Measurements from ENCODE around the gene UBTD1. TPM values are rescaled to one million over a fixed set of nuclear protein-coding genes. Genes with fewer than 3 reads are reported as not detected.

UBTD1 gene
- total RNA-seq, 2 donors from 2014 or later, result 19.1 to 19.3 TPM

GRCh38 chr10:97570789-97571471, 72.2 kb downstream of the UBTD1 start:
- Mint-ChIP-seq H3K27me3 (ENCODE audit: insufficient read depth) (no peaks in the 10 kb centered on the region), H3K4me1 (peaks cover 8% of the 10 kb centered on the region), H3K4me3 (no peak overlapping the region), H3K36me3 (ENCODE audit: low read depth) (peaks cover 6% of the 10 kb centered on the region), H3K27ac (no peak overlapping the region), H3K9me3 (no peaks in the 10 kb centered on the region)
- H3K4me1 ChIP-seq (ENCODE audit: control insufficient read depth, insufficient read depth, low read length), result peaks cover 5% of the 10 kb centered on the region
- H3K36me3 ChIP-seq (ENCODE audit: control insufficient read depth, insufficient read depth, low read length), result peaks cover 8% of the 10 kb centered on the region
- TF ChIP-seq, protein P1, sequence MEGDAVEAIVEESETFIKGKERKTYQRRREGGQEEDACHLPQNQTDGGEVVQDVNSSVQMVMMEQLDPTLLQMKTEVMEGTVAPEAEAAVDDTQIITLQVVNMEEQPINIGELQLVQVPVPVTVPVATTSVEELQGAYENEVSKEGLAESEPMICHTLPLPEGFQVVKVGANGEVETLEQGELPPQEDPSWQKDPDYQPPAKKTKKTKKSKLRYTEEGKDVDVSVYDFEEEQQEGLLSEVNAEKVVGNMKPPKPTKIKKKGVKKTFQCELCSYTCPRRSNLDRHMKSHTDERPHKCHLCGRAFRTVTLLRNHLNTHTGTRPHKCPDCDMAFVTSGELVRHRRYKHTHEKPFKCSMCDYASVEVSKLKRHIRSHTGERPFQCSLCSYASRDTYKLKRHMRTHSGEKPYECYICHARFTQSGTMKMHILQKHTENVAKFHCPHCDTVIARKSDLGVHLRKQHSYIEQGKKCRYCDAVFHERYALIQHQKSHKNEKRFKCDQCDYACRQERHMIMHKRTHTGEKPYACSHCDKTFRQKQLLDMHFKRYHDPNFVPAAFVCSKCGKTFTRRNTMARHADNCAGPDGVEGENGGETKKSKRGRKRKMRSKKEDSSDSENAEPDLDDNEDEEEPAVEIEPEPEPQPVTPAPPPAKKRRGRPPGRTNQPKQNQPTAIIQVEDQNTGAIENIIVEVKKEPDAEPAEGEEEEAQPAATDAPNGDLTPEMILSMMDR (conservative IDR thresholded peaks at IDR 0.05), result no peak
- no peak overlapping the region for H3K9ac ChIP-seq (ENCODE audit: extremely low read depth, low read length, poor library complexity, severe bottlenecking)
- no peaks in the 10 kb centered on the region for H3K9me3 ChIP-seq (ENCODE audit: control insufficient read depth, low read length)
- WGBS, 2 experiments (ENCODE audit: insufficient coverage in 1 of 2, insufficient read length in 1 of 2), result 86 to 100% methylated on average over 1 to 5 of the region's 5 CpGs
- H3K27ac ChIP-seq (ENCODE audit: low read depth, low read length), result no peak overlapping the region
- no peak overlapping the region for H3K4me3 ChIP-seq (ENCODE audit: low read length)
- H3K27me3 ChIP-seq (ENCODE audit: control insufficient read depth, insufficient read depth, low read length, poor library complexity, severe bottlenecking), result no peaks in the 10 kb centered on the region
- no peak for DNase-seq

DNA sequence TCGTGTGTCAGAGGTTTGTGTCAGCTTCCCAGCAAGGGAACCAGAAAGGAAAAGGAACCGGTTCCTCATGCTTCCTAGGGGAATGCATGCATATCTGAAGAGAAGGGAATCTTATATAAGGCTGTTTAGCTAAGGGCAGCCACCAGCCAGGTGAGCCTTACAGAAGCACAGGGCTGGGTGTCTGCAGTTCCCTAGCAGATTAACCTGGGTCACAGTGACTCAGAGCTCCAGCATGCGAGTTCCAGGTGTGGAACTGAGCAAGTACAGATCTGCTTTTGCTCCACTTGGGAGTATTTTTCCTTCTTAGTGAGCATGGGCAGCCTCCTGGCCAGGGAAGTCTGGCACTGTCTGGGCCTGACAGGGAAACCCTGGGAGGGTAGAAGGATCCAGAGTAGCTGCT, 72.9 kb downstream of the UBTD1 start:
- H3K4me1 Mint-ChIP-seq, result peaks cover 1% of the 10 kb centered on the region
- Histone ChIP-seq H3K9me3 (ENCODE audit: control insufficient read depth, low read length) (no peaks in the 10 kb centered on the region), H3K36me3 (ENCODE audit: control insufficient read depth, insufficient read depth, low read length) (peaks cover 8% of the 10 kb centered on the region), H3K9ac (ENCODE audit: extremely low read depth, low read length, poor library complexity, severe bottlenecking) (no peak overlapping the region), H3K4me1 (ENCODE audit: control insufficient read depth, insufficient read depth, low read length) (peaks cover under 1% of the 10 kb centered on the region), H3K27me3 (ENCODE audit: control insufficient read depth, insufficient read depth, low read length, poor library complexity, severe bottlenecking) (no peaks in the 10 kb centered on the region), H3K4me3 (ENCODE audit: low read length) (no peak overlapping the region), H3K27ac (ENCODE audit: low read depth, low read length) (peak overlapping the region; percentile 57)
- TF ChIP-seq, protein P1 (conservative IDR thresholded peaks at IDR 0.05), result no peak
- no peak for DNase-seq
- no peaks in the 10 kb centered on the region for H3K9me3 Mint-ChIP-seq
- no peak overlapping the region for H3K27ac Mint-ChIP-seq
- H3K4me3 Mint-ChIP-seq, result no peak overlapping the region
- WGBS, 2 experiments (ENCODE audit: insufficient coverage in 1 of 2, insufficient read length in 1 of 2), result 92 to 97% methylated on average over 3 of the region's 3 CpGs
- no peaks in the 10 kb centered on the region for H3K27me3 Mint-ChIP-seq (ENCODE audit: insufficient read depth)
- H3K36me3 Mint-ChIP-seq (ENCODE audit: low read depth), result peaks cover 6% of the 10 kb centered on the region

DNA sequence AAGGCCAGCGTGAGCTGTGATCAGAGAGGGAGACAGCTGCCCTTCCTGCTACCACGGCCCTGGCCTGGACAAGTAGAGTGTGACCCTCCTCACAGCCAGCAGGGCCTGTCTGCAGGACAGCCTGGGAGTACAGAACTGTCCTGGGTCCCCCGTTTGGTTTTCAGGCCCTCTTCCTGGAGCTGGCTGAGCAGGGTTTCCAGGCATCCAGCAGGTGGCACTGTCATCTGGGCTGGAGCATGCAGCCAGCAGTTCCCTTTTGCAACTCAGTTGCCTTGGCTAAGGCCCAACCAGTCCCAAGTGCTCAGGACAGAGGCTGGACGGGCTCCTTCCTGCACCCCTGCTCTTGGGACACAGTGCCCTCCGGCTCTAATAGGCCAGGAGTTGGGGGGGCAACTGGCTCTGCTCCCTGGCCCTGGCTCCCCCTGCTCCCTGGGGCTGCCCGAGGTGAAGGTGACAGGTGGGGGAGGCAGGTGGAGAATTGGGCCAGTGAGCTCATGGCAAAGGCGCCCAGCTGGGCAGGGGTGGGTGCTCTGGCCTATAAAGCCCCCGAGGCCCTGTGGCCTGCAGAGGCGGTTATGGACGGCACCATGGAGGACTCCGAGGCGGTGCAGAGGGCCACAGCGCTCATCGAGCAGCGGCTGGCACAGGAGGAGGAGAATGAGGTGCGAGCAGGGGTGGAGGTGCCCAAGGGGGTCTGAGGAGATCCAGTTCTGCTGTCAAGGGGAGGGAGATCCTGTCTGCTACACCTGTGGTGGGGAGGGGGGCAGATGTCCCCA, 73.7 kb downstream of the UBTD1 start, which contains the start of gene ANKRD2:
ANKRD2 (plus strand) TSS at position 566 of the 776 bp plus-strand sequence; CDS start at position 576, 10 bp downstream.
- no peaks in the 10 kb centered on the region for H3K27me3 Mint-ChIP-seq (ENCODE audit: insufficient read depth)
- peak; percentile 95 for DNase-seq
- Histone ChIP-seq H3K36me3 (ENCODE audit: control insufficient read depth, insufficient read depth, low read length) (peaks cover 8% of the 10 kb centered on the region), H3K27me3 (ENCODE audit: control insufficient read depth, insufficient read depth, low read length, poor library complexity, severe bottlenecking) (no peaks in the 10 kb centered on the region), H3K9ac (ENCODE audit: extremely low read depth, low read length, poor library complexity, severe bottlenecking) (no peak within 1 kb of the TSS), H3K9me3 (ENCODE audit: control insufficient read depth, low read length) (no peaks in the 10 kb centered on the region), H3K4me1 (ENCODE audit: control insufficient read depth, insufficient read depth, low read length) (no peaks in the 10 kb centered on the region), H3K27ac (ENCODE audit: low read depth, low read length) (peak within 1 kb of the TSS; percentile 57), H3K4me3 (ENCODE audit: low read length) (no peak within 1 kb of the TSS)
- WGBS, 2 experiments (ENCODE audit: insufficient coverage in 1 of 2, insufficient read length in 1 of 2), result 0 to 82% methylated on average over 1 to 16 of the region's 16 CpGs
- TF ChIP-seq, protein P1 (conservative IDR thresholded peaks at IDR 0.05), result peak; percentile 91
- no peak within 1 kb of the TSS for H3K4me3 Mint-ChIP-seq
- H3K9me3 Mint-ChIP-seq, result no peaks in the 10 kb centered on the region
- peaks cover 6% of the 10 kb centered on the region for H3K36me3 Mint-ChIP-seq (ENCODE audit: low read depth)
- no peak within 1 kb of the TSS for H3K27ac Mint-ChIP-seq
- no peaks in the 10 kb centered on the region for H3K4me1 Mint-ChIP-seq
